ENCODE results near the gene AUTS2.

- TF ChIP-seq ZNF263 (CRISPR knock-in tag; IDR thresholded peaks at IDR 0.05; ENCODE audit: low read depth): no peak
- TF ChIP-seq RORB (CRISPR knock-in tag; IDR thresholded peaks at IDR 0.05): no peak
- TF ChIP-seq, protein P1, sequence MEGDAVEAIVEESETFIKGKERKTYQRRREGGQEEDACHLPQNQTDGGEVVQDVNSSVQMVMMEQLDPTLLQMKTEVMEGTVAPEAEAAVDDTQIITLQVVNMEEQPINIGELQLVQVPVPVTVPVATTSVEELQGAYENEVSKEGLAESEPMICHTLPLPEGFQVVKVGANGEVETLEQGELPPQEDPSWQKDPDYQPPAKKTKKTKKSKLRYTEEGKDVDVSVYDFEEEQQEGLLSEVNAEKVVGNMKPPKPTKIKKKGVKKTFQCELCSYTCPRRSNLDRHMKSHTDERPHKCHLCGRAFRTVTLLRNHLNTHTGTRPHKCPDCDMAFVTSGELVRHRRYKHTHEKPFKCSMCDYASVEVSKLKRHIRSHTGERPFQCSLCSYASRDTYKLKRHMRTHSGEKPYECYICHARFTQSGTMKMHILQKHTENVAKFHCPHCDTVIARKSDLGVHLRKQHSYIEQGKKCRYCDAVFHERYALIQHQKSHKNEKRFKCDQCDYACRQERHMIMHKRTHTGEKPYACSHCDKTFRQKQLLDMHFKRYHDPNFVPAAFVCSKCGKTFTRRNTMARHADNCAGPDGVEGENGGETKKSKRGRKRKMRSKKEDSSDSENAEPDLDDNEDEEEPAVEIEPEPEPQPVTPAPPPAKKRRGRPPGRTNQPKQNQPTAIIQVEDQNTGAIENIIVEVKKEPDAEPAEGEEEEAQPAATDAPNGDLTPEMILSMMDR (IDR thresholded peaks at IDR 0.05): no peak
Observed at GRCh38 chr7:70426249-70426880, 828.1 kb downstream of the AUTS2 start.
